ENCODE data around the gene CDH13.

- no peak for TF ChIP-seq SIN3A (IDR thresholded peaks at IDR 0.05; ENCODE audit: borderline replicate concordance, insufficient read depth, low read length)
- TF ChIP-seq, protein P1, sequence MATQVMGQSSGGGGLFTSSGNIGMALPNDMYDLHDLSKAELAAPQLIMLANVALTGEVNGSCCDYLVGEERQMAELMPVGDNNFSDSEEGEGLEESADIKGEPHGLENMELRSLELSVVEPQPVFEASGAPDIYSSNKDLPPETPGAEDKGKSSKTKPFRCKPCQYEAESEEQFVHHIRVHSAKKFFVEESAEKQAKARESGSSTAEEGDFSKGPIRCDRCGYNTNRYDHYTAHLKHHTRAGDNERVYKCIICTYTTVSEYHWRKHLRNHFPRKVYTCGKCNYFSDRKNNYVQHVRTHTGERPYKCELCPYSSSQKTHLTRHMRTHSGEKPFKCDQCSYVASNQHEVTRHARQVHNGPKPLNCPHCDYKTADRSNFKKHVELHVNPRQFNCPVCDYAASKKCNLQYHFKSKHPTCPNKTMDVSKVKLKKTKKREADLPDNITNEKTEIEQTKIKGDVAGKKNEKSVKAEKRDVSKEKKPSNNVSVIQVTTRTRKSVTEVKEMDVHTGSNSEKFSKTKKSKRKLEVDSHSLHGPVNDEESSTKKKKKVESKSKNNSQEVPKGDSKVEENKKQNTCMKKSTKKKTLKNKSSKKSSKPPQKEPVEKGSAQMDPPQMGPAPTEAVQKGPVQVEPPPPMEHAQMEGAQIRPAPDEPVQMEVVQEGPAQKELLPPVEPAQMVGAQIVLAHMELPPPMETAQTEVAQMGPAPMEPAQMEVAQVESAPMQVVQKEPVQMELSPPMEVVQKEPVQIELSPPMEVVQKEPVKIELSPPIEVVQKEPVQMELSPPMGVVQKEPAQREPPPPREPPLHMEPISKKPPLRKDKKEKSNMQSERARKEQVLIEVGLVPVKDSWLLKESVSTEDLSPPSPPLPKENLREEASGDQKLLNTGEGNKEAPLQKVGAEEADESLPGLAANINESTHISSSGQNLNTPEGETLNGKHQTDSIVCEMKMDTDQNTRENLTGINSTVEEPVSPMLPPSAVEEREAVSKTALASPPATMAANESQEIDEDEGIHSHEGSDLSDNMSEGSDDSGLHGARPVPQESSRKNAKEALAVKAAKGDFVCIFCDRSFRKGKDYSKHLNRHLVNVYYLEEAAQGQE (IDR thresholded peaks at IDR 0.05; ENCODE audit: insufficient read depth in 1 of 2, low read depth in 2 of 2, low read length in 2 of 2), result no peak
- no peak for TF ChIP-seq FOXP2 (optimal IDR thresholded peaks at IDR 0.05; ENCODE audit: borderline replicate concordance, extremely low read depth, extremely low read length, insufficient read depth)
- no peak for TF ChIP-seq POLR2AphosphoS5 (IDR thresholded peaks at IDR 0.05; ENCODE audit: low read depth, low read length)
- no peak for TF ChIP-seq TAF1 (IDR thresholded peaks at IDR 0.05; ENCODE audit: borderline replicate concordance, insufficient read depth, low read length)
Observed at GRCh38 chr16:83843657-83844056, 1216.9 kb downstream of the CDH13 start.
